Keratinocyte (primary cell): Measurements from ENCODE around the gene PCARE. TPM values are rescaled to one million over a fixed set of nuclear protein-coding genes. Genes with fewer than 3 reads are reported as not detected.
A peak's percentile ranks its signal among the peaks of the same experiment; 100 is the strongest.
"Not testable (repeated sequence)": the region's sequence is repeated elsewhere in the genome, so short reads cannot be mapped to it uniquely, and the experiment has no call there.

Source experiments
- DNase-seq: peaks from one replicate; pipeline ENCODE4 v3.0.0-alpha.2; 2011; ENCODE audit warnings: low read depth, missing footprints, low spot score
- FAIRE-seq: peaks from 2 replicates; lab custom pipeline; 2011; peaks lifted over from hg19 to GRCh38; lab: Jason Lieb, UNC
- H2AFZ ChIP-seq: 2 replicates; pipeline ENCODE4 v1.6.0; 2012; ENCODE audit warnings: low read length, control low read depth, inconsistent platforms; ENCODE audit not compliant: control insufficient read depth
- H3K27ac ChIP-seq: 2 replicates; pipeline ENCODE4 v1.5.1; 2011; ENCODE audit warnings: low read length; ENCODE audit not compliant: control insufficient read depth, insufficient read depth
- H3K27me3 ChIP-seq: 3 replicates; pipeline ENCODE4 v1.6.0; 2011; ENCODE audit warnings: low read length; ENCODE audit not compliant: control insufficient read depth, insufficient read depth; ENCODE audit errors: extremely low read depth
- H3K36me3 ChIP-seq, 2 experiments: 2 replicates in 1 of 2; 3 replicates in 1 of 2; pipeline ENCODE4 v1.5.1; 2011; ENCODE audit warnings: low read length in 2 of 2, mild to moderate bottlenecking in 1 of 2; ENCODE audit not compliant: control insufficient read depth in 2 of 2, insufficient read depth in 2 of 2; ENCODE audit errors: extremely low read depth in 1 of 2
- H3K4me1 ChIP-seq: 3 replicates; pipeline ENCODE4 v1.5.1; 2011; ENCODE audit warnings: low read length; ENCODE audit not compliant: control insufficient read depth, insufficient read depth; ENCODE audit errors: extremely low read depth
- H3K4me2 ChIP-seq: 3 replicates; pipeline ENCODE4 v1.6.0; 2011; ENCODE audit warnings: low read depth, low read length; ENCODE audit not compliant: control insufficient read depth, insufficient read depth; ENCODE audit errors: extremely low read depth
- H3K4me3 ChIP-seq, 3 experiments: fragments of 200-600 bp in 1 of 3; sonication (generic) in 1 of 3; 2 replicates in 2 of 3; 3 replicates in 1 of 3; pipeline ENCODE4 v1.5.1; 2011 to 2016; ENCODE audit warnings: low read length in 3 of 3, mild to moderate bottlenecking in 3 of 3, control low read depth in 2 of 3, inconsistent platforms in 1 of 3, low read depth in 1 of 3, mixed read lengths in 1 of 3, mixed run types in 1 of 3, moderate library complexity in 1 of 3; ENCODE audit not compliant: control insufficient read depth in 2 of 3, insufficient read depth in 2 of 3; ENCODE audit errors: extremely low read depth in 1 of 3
- H3K79me2 ChIP-seq: 2 replicates; pipeline ENCODE4 v1.6.0; 2012; ENCODE audit warnings: low read length; ENCODE audit not compliant: control insufficient read depth, insufficient read depth
- H3K9ac ChIP-seq: 3 replicates; pipeline ENCODE4 v1.6.0; 2011; ENCODE audit warnings: low read length; ENCODE audit not compliant: control insufficient read depth, insufficient read depth; ENCODE audit errors: extremely low read depth
- H3K9me1 ChIP-seq: 3 replicates; pipeline ENCODE4 v1.6.0; 2011; ENCODE audit warnings: low read length; ENCODE audit not compliant: control insufficient read depth, insufficient read depth; ENCODE audit errors: extremely low read depth
- H3K9me3 ChIP-seq: 2 replicates; pipeline ENCODE4 v1.5.1; 2012; ENCODE audit warnings: low read depth, low read length; ENCODE audit not compliant: control insufficient read depth
- H4K20me1 ChIP-seq: 3 replicates; pipeline ENCODE4 v1.6.0; 2011; ENCODE audit warnings: low read length; ENCODE audit not compliant: control insufficient read depth, insufficient read depth; ENCODE audit errors: extremely low read depth
- EZH2 ChIP-seq: IDR thresholded peaks from one replicate; pipeline ENCODE4 v1.6.1; 2012; ENCODE audit warnings: inconsistent platforms, mild to moderate bottlenecking, low read length, moderate library complexity
- dilution Hi-C: fragments of 300-500 bp; cut with MboI; formaldehyde crosslinking; loops from one replicate; pipeline ENCODE4 v1.7.0; 2020; ENCODE audit warnings: low sequenced_read_pairs; ENCODE audit not compliant: extremely low pct_ligation_motif_present
- polyA plus RNA-seq, 5 experiments: library from polyadenylated mRNA; depleted of rRNA in 3 of 5; stranded (reverse) in 3 of 5; stranded (forward) in 1 of 5; unstranded in 1 of 5; fragments of >200 nt; gene quantifications; 1 replicate in 1 of 5; 2 replicates in 3 of 5; 3 replicates in 1 of 5; pipeline versions ENCODE4 v1.2.1 to v1.2.3, GENCODE V29; 2011 to 2012; ENCODE audit warnings: missing spikeins in 2 of 5, low read depth in 1 of 5, low replicate concordance in 1 of 5
- TF ChIP-seq, protein P1 (sequence below), 3 experiments: IDR thresholded peaks in 1 of 3; conservative IDR thresholded peaks in 1 of 3; optimal IDR thresholded peaks in 1 of 3; 2 replicates in 2 of 3; 3 replicates in 1 of 3; pipeline versions ENCODE3 to v1.5.1; 2011; ENCODE audit warnings: low read length in 3 of 3, mild to moderate bottlenecking in 3 of 3, moderate library complexity in 2 of 3, control low read depth in 1 of 3, inconsistent platforms in 1 of 3; ENCODE audit not compliant: insufficient read depth in 2 of 3; ENCODE audit errors: extremely low read depth in 1 of 3

PCARE gene
- polyA plus RNA-seq, 1 donor (not counting 4 experiments of a cell fraction or from before 2014, with no cell fraction given), result not detected

- Histone ChIP-seq H4K20me1 (no peaks in the 10 kb centered on the region), H3K4me2 (no peak overlapping the region), H3K36me3 (no peaks in the 10 kb centered on the region), H3K9me3 (no peaks in the 10 kb centered on the region), H2AFZ (no peak overlapping the region), H3K27ac (no peak overlapping the region), H3K4me1 (peaks cover 28% of the 10 kb centered on the region), H3K79me2 (no peaks in the 10 kb centered on the region), H3K4me3 (no peak overlapping the region), H3K9me1 (no peaks in the 10 kb centered on the region), H3K27me3 (no peaks in the 10 kb centered on the region), H3K9ac (no peak overlapping the region)
- FAIRE-seq (no peak), DNase-seq (no peak)
- dilution Hi-C loops, result no loop called here
- TF ChIP-seq EZH2, result no peak
- TF ChIP-seq, protein P1, sequence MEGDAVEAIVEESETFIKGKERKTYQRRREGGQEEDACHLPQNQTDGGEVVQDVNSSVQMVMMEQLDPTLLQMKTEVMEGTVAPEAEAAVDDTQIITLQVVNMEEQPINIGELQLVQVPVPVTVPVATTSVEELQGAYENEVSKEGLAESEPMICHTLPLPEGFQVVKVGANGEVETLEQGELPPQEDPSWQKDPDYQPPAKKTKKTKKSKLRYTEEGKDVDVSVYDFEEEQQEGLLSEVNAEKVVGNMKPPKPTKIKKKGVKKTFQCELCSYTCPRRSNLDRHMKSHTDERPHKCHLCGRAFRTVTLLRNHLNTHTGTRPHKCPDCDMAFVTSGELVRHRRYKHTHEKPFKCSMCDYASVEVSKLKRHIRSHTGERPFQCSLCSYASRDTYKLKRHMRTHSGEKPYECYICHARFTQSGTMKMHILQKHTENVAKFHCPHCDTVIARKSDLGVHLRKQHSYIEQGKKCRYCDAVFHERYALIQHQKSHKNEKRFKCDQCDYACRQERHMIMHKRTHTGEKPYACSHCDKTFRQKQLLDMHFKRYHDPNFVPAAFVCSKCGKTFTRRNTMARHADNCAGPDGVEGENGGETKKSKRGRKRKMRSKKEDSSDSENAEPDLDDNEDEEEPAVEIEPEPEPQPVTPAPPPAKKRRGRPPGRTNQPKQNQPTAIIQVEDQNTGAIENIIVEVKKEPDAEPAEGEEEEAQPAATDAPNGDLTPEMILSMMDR (optimal IDR thresholded peaks at IDR 0.05 in 1 of 3, IDR thresholded peaks at IDR 0.05 in 1 of 3, conservative IDR thresholded peaks at IDR 0.05 in 1 of 3; ENCODE audit: extremely low read depth in 1 of 3, insufficient read depth in 2 of 3, low read length in 3 of 3), result no peak
These were observed 34.9 kb upstream of the PCARE start for GRCh38 chr2:29109246-29109645.

- H3K79me2 ChIP-seq, result no peaks in the 10 kb centered on the region
- peaks cover 21% of the 10 kb centered on the region for H3K4me1 ChIP-seq
- FAIRE-seq (peak; percentile 85), DNase-seq (peak; percentile 73)
- peak overlapping the region; percentile 45 for H3K4me2 ChIP-seq
- H3K4me3 ChIP-seq, result no peak overlapping the region
- no peaks in the 10 kb centered on the region for H3K9me1 ChIP-seq
- dilution Hi-C loops, result no loop called here
- TF ChIP-seq, protein P1 (optimal IDR thresholded peaks at IDR 0.05 in 1 of 3, IDR thresholded peaks at IDR 0.05 in 1 of 3, conservative IDR thresholded peaks at IDR 0.05 in 1 of 3; ENCODE audit: extremely low read depth in 1 of 3, insufficient read depth in 2 of 3, low read length in 3 of 3), result no peak
- TF ChIP-seq EZH2, result no peak
- no peaks in the 10 kb centered on the region for H3K27me3 ChIP-seq
- no peaks in the 10 kb centered on the region for H4K20me1 ChIP-seq
- peak overlapping the region; percentile 29 for H3K9ac ChIP-seq
- H3K36me3 ChIP-seq, result no peaks in the 10 kb centered on the region
- no peaks in the 10 kb centered on the region for H3K9me3 ChIP-seq
- H3K27ac ChIP-seq, result peak overlapping the region; percentile 89
- H2AFZ ChIP-seq, result peak overlapping the region; percentile 57
These were observed 33.9 kb upstream of the PCARE start for GRCh38 chr2:29108225-29108624.

DNA sequence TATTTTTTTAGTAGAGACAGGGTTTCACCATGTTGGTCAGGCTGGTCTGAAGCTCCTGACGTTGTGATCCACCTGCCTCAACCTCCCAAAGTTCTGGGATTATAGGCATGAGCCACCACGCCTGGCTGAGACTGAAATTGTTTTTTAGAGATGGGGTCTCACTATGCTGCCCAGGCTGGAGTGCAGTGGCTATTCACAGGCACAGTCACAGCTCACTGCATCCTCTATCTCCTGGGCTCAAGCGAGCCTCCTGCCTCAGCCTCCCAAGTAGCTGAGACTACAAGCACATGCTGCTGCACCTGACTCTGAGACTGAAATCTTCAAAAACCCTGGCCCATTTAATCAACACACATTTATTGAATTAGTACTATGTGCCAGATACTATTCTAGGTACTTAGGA lies 33.2 kb upstream of the PCARE start:
- H3K9me1 ChIP-seq, FAIRE-seq, H3K9me3 ChIP-seq, H3K4me2 ChIP-seq, H3K79me2 ChIP-seq, H4K20me1 ChIP-seq, dilution Hi-C loops, H3K27me3 ChIP-seq, H3K4me3 ChIP-seq, H3K36me3 ChIP-seq, DNase-seq, H2AFZ ChIP-seq, H3K9ac ChIP-seq: not testable (repeated sequence)
- H3K27ac ChIP-seq, result peak overlapping the region; percentile 89
- peaks cover 21% of the 10 kb centered on the region for H3K4me1 ChIP-seq
